Measurements from ENCODE around the gene HMGXB3. TPM values are rescaled to one million over a fixed set of nuclear protein-coding genes. Genes with fewer than 3 reads are reported as not detected.

Gene HMGXB3
- total RNA-seq, 4 donors from 2014 or later: 28.8 to 59.3 (median 31.4) TPM

- Histone ChIP-seq H3K36me3 (peaks cover 96% of the 10 kb centered on the region), H3K9me3 (no peaks in the 10 kb centered on the region), H3K27me3 (no peaks in the 10 kb centered on the region), H3K27ac (no peak overlapping the region), H3K4me1 (peaks cover 17% of the 10 kb centered on the region), H3K4me3 (no peak overlapping the region)
- TF ChIP-seq POLR2AphosphoS5 (IDR thresholded peaks at IDR 0.05) (no peak), CTCF (IDR thresholded peaks at IDR 0.05) (no peak), EP300 (IDR thresholded peaks at IDR 0.05) (no peak), POLR2A (IDR thresholded peaks at IDR 0.05) (no peak)
- no peak for DNase-seq (ENCODE audit: low spot score in 2 of 2)
- WGBS: 89% methylated on average over 3 of the region's 3 CpGs
These were observed 41.9 kb downstream of the HMGXB3 start for GRCh38 chr5:150042459-150042858.

- Histone ChIP-seq H3K4me3 (no peak overlapping the region), H3K27ac (no peak overlapping the region), H3K9me3 (no peaks in the 10 kb centered on the region), H3K4me1 (peaks cover 17% of the 10 kb centered on the region), H3K27me3 (no peaks in the 10 kb centered on the region), H3K36me3 (peaks cover 96% of the 10 kb centered on the region)
- DNase-seq (ENCODE audit: low spot score in 2 of 2): no peak
- TF ChIP-seq POLR2AphosphoS5 (IDR thresholded peaks at IDR 0.05): no peak
- TF ChIP-seq EP300 (IDR thresholded peaks at IDR 0.05): no peak
- TF ChIP-seq POLR2A (IDR thresholded peaks at IDR 0.05): no peak
- TF ChIP-seq CTCF (IDR thresholded peaks at IDR 0.05): no peak
- 61% methylated on average over 4 of the region's 4 CpGs for WGBS
These were observed 43.3 kb downstream of the HMGXB3 start for GRCh38 chr5:150043657-150044328.

GRCh38 chr5:150044329-150044681, 43.8 kb downstream of the HMGXB3 start:
- peaks cover 98% of the 10 kb centered on the region for H3K36me3 ChIP-seq
- peaks cover 17% of the 10 kb centered on the region for H3K4me1 ChIP-seq
- no peak for TF ChIP-seq POLR2AphosphoS5 (IDR thresholded peaks at IDR 0.05)
- no peak for TF ChIP-seq CTCF (IDR thresholded peaks at IDR 0.05)
- no peak for TF ChIP-seq EP300 (IDR thresholded peaks at IDR 0.05)
- no peak for DNase-seq (ENCODE audit: low spot score in 2 of 2)
- no peaks in the 10 kb centered on the region for H3K27me3 ChIP-seq
- H3K9me3 ChIP-seq: no peaks in the 10 kb centered on the region
- H3K4me3 ChIP-seq: no peak overlapping the region
- H3K27ac ChIP-seq: no peak overlapping the region

- Histone ChIP-seq H3K36me3 (peaks cover 99% of the 10 kb centered on the region), H3K27me3 (no peaks in the 10 kb centered on the region), H3K4me3 (no peak overlapping the region), H3K27ac (no peak overlapping the region), H3K4me1 (peaks cover 17% of the 10 kb centered on the region), H3K9me3 (no peaks in the 10 kb centered on the region)
- WGBS: 83% methylated on average over 7 of the region's 7 CpGs
- no peak for DNase-seq (ENCODE audit: low spot score in 2 of 2)
- TF ChIP-seq POLR2AphosphoS5 (IDR thresholded peaks at IDR 0.05) (no peak), CTCF (IDR thresholded peaks at IDR 0.05) (no peak), POLR2A (IDR thresholded peaks at IDR 0.05) (no peak), EP300 (IDR thresholded peaks at IDR 0.05) (no peak)
These were observed 44.2 kb downstream of the HMGXB3 start for GRCh38 chr5:150044712-150045111.

- TF ChIP-seq CTCF (IDR thresholded peaks at IDR 0.05): no peak
- H3K9me3 ChIP-seq: no peaks in the 10 kb centered on the region
- H3K4me3 ChIP-seq: no peak overlapping the region
- H3K27me3 ChIP-seq: no peaks in the 10 kb centered on the region
- 92% methylated on average over 6 of the region's 6 CpGs for WGBS
- H3K4me1 ChIP-seq: peaks cover 17% of the 10 kb centered on the region
- H3K36me3 ChIP-seq: peaks cover 100% of the 10 kb centered on the region
- H3K27ac ChIP-seq: no peak overlapping the region
- no peak for DNase-seq (ENCODE audit: low spot score in 2 of 2)
These were observed 45.0 kb downstream of the HMGXB3 start for GRCh38 chr5:150045549-150045948.

Data from suprapubic skin (tissue), 4 donors.